ENCODE measurements around the gene TBC1D1.

The TBC1D1 gene

DNA sequence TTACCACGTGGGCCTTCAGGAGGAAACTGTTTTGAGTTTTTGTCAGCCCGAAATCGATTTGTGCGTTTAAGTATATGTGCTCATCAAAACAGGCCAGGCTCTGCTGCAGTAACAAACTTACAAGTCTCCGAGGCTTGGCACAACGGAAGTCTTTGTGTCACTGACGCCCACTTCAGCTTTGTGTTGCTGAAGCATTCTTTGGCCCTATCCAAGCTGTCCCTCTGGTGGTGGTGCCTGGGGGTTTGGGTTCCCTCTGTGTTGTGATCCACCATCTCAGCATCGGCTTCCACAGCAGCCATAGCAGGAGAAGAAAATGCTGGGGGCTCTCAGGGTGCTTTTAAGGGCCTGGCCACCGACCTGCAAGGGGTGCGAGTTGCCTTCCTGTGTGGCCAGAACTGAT is 245.7 kb downstream of the TBC1D1 start:
- no peak for DNase-seq

DNA sequence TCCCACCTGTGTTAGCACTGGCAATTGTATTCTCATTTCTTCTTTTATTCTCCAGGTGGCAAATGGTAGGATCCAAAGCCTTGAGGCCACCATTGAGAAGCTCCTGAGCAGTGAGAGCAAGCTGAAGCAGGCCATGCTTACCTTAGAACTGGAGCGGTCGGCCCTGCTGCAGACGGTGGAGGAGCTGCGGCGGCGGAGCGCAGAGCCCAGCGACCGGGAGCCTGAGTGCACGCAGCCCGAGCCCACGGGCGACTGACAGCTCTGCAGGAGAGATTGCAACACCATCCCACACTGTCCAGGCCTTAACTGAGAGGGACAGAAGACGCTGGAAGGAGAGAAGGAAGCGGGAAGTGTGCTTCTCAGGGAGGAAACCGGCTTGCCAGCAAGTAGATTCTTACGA is 246.2 kb downstream of the TBC1D1 start:
- no peak for DNase-seq

DNA sequence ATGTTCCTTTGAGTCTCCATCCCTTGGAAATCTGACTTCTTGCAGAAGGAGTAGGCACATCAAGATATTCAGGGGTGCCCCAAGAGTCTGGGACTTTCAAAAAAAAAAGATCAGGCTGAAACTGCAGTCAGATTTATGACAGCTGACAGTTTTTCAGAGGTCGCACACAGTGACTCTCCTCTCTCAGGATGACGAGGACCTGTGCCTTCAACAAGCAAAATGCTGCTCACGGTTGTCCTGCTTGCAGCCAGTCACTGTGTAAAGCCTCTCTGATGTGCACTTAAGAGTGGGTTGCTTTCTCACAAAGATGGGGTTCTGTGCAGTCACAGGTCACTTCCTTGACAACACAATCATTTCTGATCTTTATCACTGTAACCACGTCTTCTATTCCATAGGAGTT is 247.5 kb downstream of the TBC1D1 start:
- DNase-seq = no peak

DNA sequence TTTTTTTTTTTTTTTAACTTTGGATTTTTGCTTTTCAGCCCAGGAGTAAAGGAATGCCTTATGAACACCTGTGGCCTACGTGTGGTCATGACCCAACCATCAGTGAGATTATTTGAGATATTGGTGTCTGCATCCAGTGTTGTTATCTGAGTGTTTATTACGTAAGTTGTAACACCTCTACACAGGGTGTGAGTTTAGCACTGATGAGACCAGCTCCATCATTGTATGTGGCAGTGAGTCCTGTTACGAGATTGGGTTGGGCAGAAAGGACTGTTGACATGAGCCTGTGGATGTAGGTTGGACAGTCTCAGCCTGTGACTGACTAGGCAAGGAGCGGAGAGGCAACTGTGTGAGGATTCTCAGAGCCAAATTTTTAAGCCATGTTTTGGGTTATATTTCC is 248.3 kb downstream of the TBC1D1 start:
- no peak for DNase-seq

DNA sequence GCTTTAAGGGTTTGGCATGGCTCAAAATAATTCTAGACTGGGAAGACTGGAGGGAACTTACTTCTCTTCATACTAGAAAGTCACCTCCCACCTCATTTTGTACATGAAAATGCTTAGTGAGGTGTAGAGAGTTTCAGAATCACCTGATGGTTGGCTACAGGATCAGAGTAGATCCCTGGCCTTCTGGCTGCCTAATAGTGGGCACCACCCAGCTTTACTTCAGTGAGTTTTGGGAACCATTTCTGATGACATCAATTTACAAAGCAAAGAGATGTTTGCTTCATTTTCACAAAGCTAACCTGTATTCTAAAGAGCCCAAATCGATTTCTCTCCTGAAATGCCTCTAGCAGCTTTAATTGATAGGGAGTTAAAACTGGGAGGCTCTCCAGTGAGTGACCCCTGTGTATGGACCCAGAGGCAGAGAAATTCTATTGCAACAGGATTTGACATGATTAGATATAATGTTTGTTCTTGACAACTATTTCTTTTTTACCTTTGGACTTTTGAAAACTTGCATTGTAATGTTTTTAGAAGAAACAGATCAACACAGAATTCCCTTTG is 249.8 kb downstream of the TBC1D1 start:
- no peak for DNase-seq

DNA sequence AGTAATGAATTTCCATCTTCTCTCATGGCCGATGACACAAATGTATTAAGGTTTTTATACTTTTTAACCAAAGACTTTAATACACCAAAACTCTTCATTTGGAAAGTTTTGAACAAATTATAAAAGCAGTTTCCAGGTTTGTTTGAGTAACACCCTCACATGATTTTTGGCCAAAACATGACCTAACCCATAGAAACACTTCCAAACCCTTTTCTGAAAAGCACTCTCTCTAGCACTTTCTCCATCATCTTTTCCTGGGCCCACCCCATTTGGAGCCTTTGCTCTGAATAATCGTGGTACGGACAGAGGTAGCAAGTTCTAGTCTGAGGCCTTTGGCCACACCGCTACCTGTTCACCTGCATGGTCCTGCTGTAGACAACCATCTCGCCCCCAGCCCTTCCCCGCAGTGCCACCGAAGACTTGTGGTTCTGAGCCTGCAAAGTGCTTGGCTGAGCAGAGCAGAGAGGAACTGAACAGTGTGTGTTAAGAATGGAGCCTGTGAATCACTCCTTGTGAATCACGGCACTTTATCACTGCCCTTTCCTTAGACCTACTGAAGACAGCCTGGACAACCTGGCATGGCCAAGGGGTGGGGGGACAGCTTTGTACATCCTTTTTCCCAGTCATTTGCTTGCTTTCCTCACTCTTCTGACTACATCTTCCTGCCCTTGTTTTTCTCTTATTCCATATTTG is 251.1 kb downstream of the TBC1D1 start:
- DNase-seq = no peak

DNA sequence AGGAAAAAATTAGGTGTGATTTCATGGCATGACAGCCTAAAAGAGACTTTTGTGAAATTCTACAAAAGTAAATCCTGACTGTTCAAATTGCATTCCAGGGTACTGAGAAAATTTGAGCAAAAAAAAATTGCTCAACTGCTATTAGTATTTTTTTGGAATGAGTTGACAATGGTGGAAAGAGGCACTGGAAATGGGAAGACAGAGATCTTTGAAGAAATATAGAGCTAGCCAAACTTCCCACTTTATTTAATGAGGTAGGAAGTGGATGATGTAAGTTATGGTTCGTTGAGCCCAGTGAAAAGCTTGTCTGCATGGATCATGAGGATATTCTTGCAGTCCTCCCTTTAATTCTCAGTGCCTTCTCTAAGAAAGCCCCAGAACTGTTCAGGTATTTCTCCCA is 253.1 kb downstream of the TBC1D1 start:
- DNase-seq = no peak

DNA sequence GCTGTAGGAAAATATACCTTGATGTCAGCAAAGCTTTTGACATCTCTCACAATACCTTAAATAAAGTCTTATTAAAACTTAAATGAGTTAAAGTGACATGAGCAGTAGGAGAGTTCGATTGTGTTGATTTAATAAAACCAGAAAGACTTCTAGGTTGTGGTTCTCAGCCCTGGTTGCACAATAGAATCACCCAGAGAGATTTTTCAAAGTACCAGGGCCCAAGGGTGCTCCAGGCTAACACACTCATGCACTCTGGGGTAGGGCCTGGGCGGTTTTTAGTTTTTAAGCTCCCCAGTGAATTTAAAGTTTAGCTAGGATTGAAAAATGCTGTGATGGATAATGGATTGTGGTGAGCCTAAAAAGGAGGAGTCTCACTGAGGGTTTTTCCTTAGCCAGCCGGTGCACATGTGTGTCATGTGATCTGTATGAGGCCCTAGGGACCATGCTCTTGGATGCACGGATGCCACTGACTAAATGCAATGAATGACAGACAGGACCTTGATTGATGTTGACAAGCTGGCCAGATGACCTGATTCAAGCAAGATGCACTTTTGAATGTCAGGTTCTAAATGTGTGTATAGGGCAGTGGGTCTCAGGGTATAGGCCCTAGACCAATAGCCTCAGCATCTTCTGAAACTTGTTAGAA is 254.3 kb downstream of the TBC1D1 start:
- DNase-seq = no peak

DNA sequence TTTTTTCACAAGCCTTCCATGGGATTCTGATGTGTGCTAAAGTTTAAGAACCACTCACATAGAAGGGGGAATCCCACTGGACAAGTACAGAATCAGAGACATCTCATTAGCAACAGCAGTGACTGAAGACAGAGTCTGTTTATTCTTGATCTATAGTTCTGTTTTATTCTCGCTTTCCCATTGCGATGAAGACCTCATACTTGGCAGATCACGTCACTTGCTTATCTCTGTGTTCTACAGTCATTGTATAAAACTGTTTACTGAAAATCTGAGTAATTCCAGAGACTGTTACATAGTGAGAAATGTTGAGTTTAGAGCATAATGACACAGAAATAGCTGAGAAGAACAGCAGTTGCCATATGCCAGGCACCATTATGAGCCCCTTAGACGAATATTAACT is 254.9 kb downstream of the TBC1D1 start:
- no peak for DNase-seq

DNA sequence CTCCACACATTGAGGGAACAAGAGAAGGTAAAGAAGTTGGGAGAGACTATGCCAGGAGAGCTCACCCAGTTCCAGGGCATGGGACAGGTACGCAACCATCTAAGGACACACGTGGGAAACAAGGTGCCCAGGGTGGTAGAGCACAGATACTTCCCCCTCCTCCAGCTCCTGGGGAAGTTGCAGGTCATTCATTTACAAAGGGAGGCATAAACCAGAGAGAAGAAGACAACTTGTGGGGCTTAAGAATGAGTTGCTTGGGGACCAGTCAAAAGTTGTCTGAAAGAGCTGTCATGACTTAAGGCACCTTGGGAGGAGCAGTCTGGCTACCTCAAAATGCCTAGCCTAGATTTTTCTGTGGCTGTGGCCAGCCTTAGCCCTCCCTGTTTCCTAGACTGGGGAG is 255.5 kb downstream of the TBC1D1 start:
- no peak for DNase-seq

DNA sequence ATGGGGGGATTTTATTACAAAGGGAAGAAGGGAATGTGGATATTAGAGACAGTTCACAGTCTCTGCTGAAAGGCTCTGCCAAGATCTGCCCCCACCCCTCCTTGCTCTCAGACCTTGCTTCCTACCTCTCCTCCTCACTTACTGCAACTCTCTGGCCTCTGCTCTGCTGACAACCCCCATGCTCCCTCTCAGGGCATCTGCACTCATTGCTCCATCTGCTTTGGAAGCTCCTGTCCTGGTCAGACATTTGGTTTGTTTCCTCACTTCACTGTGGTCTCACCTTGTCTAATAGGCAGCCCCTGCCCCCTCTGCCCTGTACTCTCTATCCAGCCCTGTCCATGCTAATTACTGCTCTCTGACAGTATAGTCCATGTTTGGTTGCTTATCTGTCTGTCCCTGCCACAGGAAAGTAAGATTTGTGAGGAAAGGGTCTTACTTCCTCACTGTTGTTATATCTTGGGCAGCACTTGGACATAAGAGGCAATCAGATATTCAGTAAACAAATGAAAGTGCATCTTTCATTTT is 258.6 kb downstream of the TBC1D1 start:
- no peak for DNase-seq

DNA sequence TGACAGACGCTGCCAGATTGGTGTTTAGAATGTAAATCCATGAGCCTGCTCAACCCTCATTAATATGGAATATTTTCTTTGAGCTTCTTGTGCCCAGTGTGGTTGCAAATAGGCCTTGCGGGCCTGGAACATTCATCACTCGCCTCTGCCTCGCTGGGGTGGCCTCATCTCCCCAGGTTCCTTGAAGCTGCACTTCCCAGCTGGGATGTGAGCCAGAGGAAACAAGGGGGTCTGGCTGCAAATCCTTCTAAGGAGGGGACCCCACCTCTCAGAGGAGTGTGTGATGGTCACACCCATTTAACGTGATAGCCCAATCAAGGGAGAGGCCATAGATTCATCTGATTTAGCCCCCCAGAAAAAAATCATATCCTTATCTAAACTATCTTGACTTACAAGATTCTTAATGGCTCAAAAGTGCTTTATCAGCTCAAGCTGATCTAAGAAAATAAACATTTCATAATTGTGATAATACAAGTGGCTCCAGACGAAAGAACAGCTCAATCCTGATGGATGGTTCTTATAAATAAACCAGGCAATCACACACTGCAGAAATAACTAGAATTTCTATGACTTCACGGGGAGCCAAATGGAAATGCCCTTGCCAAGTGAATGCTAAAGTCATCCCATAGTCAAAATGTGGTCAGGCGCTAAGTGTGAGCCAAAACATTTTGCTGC is 259.2 kb downstream of the TBC1D1 start:
- DNase-seq = no peak

DNA sequence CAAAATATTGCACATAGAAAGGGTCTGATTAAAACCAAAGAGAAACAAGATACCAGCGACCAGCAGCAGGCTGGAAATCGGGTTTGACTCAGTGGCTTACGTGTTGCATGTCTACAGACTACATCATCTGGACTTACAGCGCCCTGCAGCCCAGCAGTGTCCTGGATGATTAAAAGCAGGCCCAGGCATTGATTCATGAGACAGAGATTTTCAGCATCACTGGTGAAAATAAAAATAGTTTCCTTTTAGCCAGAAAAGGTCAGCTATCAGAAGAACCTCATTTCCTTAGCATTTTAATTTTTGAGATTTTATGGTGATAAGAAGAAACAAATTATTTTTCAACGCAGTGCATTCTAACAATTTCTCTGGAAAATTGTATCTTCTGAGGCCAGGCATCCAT is 259.9 kb downstream of the TBC1D1 start:
- DNase-seq = no peak

DNA sequence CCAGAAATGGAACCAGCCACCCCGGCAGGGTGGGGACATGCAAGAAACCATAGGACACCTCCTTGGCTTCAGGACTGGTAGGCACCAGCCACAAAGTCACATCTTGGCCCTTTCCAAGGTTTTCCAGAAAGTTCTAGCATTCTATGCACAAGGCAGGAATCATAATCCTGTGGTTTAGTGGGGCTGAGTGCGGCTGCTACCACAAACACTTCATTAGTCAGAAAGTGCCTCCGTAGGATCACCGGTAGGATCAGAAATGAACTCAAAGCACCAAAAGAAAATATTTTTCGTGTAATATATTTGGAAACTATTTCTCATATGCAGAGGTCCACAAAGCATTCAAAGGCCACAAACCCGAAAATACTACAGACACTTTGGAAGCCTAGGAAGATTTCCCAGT is 261.0 kb downstream of the TBC1D1 start:
- DNase-seq = no peak

DNA sequence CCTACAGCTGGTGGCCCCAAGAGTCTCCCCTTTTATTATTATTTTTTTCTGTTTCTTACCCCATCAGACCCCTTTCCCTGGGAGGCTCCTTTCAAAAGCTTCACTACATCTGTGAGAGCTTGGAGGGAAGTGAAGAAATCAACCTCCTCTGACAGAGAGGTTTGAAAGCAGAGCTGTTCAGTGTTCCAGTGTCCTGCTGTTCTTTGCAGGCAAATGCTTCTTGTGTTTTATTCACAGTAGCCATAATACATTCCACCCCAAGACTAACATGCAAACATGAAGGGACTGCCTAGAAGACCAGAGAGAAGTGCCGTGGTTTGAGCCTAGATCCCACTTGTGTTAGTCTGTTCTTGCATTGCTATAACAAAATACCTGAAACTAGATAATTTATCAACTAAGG is 261.4 kb downstream of the TBC1D1 start:
- DNase-seq = no peak

DNA sequence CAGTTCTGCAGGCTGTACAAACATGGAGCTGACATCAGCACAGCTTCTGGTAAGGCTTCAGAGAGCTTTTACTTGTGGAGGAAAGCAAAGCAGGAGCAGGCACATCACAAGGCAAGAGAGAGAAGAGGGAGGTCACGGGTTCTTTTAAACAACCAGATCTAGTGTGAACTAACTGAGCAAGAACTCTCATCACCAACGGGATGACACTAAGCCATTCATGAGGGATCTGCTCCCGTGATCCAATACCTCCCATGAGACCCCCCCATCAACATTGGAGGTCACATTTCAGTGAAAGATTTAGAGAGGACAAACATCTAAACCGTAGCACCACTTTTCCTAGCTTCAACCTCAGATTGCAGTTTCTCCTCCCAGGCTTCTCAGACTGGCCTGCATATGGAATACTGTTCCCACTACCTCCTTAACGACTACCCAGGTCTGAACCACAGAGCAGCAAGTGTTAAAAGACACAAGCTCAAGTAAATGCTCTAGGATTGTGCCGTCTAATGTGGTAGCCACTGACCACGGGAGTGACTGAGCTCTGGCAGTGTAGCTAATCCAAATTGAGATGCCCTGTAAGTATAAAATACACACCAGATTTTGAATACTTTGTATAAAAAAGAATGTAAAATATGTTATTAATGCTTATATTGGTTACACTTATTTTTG is 262.0 kb downstream of the TBC1D1 start:
- DNase-seq = no peak

DNA sequence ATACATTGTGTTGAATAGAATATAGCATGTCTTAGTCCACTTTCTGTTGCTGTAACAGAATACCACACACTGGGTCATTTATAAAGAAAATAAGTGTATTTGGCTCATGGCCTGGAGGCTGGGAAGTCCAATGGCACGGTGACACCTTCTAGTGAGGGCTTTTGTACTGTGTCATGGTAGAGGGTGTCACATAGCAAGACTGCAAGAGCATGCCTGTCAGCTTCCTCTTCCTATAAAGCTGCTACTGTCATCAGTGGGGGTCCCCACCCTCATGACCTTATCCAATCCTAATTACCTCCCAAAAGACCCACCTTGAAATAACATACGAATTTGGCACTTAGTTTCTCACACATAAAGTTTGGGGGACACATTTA is 262.5 kb downstream of the TBC1D1 start:
- DNase-seq = no peak

DNA sequence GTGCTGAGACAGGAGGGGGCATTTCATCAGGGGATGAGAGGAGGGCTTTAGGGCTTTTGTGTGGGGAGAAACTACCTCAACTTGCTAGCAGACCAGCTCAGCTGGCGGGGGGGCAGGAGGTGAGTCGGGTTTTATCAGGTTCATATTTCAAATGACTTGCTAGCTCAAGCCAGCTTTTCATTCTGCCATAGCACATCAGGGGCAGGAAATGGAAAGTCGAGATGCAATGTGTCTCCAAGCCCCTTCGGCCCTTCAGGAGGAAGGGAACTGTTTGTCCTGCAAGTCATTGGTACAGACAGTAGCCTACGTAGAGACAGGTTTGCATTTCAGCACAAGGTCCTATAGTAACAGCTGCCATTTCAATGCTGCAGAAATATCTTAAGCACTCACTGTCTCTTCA is 263.4 kb downstream of the TBC1D1 start:
- DNase-seq = no peak

DNA sequence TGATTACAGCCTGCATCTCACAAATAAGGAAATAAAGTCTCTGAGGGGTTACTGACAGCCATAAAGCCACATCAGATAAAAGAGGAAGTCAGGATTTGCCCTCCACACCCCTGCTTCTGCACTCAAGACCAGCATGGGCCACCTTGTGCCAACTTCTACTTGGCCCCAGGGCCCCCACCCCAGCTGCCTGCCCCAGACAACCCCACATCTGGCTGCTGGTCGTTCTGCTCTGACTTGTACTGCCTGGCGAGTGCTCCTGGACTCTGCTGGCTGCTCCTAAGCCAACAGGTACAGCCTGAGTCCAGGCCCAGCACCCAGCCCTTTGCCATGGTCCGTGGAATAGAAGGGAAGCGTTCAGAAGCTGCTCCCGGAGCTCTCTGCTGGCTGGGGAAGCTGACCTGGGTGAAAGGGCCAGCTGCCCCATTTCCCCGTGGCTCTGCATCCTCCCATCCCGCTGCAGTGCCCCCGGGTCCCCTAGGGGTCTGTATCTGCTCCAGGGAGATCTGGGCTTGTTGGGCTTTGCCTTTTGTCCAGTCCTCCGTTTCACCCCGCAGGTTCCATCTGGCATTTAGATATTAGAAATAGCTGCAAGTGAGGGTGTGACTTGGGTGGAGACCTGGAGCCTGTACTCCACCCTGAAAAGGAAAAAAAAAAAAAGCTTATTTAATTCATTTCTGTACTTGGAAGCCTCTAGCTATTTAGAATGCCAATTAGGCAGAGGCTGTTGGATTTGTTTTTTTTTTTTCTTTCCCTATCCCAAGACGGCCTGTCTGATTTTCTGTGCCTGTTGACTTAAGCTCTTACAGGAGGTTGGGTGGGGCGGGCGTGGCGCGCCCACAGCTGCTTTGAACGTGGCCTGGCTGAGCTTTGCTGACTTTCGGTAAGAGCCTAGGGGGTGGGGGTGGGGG is 264.1 kb downstream of the TBC1D1 start:
- DNase-seq = no peak

DNA sequence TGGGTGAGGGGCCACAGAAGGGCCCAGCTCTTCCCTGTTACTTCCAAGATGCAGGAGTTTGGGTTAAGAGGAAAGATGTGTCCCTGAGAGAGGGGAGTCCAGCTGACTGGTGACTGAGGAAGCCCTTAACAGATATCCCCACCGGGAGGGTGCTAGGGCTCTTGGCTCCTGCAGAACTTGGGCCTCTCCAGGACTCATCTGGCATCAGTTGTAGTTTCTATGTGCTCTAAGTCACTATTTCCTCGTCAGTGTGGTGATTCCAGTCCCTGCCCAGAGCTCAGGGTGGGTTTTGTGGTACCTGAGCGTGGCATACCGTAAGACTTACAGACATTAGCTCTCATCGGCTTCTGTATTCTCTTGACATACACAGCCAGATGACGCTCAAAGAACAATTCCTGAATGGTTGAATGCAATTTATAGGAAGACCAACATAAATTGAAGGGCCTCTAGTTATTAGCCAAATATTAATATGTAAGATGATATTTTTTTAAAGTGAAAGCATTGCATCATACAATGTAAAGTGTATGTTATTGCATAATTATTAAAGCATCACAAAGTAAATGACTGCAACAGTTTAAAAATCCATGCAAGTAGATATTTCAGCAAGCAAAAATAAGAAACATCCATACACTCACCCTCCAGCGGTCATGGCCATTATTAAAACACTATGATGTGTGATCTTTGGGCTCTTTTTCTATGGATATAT is 264.9 kb downstream of the TBC1D1 start:
- DNase-seq = no peak

DNA sequence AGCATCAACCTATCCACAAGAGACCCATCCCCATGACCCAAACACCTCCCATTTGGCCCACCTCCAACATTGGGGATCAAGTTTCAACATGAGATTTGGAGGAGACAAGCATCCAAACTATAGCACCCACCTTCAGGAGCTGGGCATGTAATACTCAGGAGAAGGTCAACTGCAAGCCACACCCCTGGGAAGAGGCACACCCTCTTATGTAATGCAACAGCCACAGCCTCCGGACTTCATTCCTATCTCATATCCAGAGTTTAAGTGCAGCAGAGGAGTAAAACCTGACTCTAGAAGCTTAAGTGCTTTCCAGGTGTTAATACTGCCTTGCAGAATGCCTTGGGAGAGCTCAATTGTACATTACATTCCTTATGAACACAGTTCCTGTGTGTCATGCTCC is 266.7 kb downstream of the TBC1D1 start:
- DNase-seq = no peak
